ENCODE measurements around the gene CCDC13. TPM values are rescaled to one million over a fixed set of nuclear protein-coding genes. Genes with fewer than 3 reads are reported as not detected.

The CCDC13 gene
- polyA plus RNA-seq, 1 donor from 2014 or later, result 6.5 TPM

DNA sequence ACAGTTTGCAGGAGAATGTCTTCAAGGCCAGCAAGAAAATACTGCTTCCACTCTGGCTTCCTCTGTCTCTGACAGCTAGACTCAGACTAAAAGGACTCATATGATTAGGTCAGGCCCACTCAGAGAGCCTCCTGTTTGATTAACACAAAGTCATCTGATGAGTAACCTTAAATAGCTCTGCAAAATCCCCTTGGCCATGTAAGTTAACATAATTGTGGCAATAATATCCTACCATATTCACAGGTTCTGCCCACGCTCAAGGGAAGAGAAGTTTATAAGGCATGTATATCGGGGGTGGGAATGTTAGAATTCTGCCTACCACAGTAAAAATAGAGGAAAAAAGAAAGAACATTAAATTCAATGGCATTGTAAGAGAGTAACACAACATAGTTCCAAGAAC lies 49.8 kb downstream of the CCDC13 start:
- Histone ChIP-seq H3K27ac (ENCODE audit: low read length) (no peak overlapping the region), H3K4me2 (ENCODE audit: low read length) (no peak overlapping the region), H3K9me2 (ENCODE audit: insufficient read depth, low read length) (no peaks in the 10 kb centered on the region), H3K4me3 (ENCODE audit: low read length) (no peak overlapping the region), H3K9me3 (ENCODE audit: low read length) (no peaks in the 10 kb centered on the region), H3K27me3 (ENCODE audit: insufficient read depth, low read depth, low read length) (no peaks in the 10 kb centered on the region), H3F3A (ENCODE audit: insufficient read depth, low read length, poor library complexity, severe bottlenecking) (no peaks in the 10 kb centered on the region), H2AFZ (ENCODE audit: low read depth, low read length) (no peak overlapping the region), H3K79me2 (replicated peaks; ENCODE audit: insufficient read depth, low read length) (no peaks in the 10 kb centered on the region), H4K20me1 (ENCODE audit: insufficient read depth) (no peaks in the 10 kb centered on the region), H3K9ac (ENCODE audit: low read length) (no peak overlapping the region), H3K36me3 (ENCODE audit: insufficient read depth, low read length) (no peaks in the 10 kb centered on the region)
- TF ChIP-seq MXI1 (conservative IDR thresholded peaks at IDR 0.05; ENCODE audit: poor library complexity, severe bottlenecking) (no peak), TAF1 (IDR thresholded peaks at IDR 0.05; ENCODE audit: low read depth) (no peak), EP300 (conservative IDR thresholded peaks at IDR 0.05; ENCODE audit: poor library complexity, severe bottlenecking) (no peak), POLR2AphosphoS5 (IDR thresholded peaks at IDR 0.05) (no peak), RAD21 (conservative IDR thresholded peaks at IDR 0.05) (no peak), EZH2 (IDR thresholded peaks at IDR 0.05; ENCODE audit: borderline replicate concordance, insufficient read depth, low read length, poor library complexity, severe bottlenecking) (no peak), SMC3 (conservative IDR thresholded peaks at IDR 0.05; ENCODE audit: poor library complexity) (no peak)
- TF ChIP-seq, protein P1, sequence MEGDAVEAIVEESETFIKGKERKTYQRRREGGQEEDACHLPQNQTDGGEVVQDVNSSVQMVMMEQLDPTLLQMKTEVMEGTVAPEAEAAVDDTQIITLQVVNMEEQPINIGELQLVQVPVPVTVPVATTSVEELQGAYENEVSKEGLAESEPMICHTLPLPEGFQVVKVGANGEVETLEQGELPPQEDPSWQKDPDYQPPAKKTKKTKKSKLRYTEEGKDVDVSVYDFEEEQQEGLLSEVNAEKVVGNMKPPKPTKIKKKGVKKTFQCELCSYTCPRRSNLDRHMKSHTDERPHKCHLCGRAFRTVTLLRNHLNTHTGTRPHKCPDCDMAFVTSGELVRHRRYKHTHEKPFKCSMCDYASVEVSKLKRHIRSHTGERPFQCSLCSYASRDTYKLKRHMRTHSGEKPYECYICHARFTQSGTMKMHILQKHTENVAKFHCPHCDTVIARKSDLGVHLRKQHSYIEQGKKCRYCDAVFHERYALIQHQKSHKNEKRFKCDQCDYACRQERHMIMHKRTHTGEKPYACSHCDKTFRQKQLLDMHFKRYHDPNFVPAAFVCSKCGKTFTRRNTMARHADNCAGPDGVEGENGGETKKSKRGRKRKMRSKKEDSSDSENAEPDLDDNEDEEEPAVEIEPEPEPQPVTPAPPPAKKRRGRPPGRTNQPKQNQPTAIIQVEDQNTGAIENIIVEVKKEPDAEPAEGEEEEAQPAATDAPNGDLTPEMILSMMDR (IDR thresholded peaks at IDR 0.05; ENCODE audit: poor library complexity, severe bottlenecking), result no peak
- TF ChIP-seq, protein P2, sequence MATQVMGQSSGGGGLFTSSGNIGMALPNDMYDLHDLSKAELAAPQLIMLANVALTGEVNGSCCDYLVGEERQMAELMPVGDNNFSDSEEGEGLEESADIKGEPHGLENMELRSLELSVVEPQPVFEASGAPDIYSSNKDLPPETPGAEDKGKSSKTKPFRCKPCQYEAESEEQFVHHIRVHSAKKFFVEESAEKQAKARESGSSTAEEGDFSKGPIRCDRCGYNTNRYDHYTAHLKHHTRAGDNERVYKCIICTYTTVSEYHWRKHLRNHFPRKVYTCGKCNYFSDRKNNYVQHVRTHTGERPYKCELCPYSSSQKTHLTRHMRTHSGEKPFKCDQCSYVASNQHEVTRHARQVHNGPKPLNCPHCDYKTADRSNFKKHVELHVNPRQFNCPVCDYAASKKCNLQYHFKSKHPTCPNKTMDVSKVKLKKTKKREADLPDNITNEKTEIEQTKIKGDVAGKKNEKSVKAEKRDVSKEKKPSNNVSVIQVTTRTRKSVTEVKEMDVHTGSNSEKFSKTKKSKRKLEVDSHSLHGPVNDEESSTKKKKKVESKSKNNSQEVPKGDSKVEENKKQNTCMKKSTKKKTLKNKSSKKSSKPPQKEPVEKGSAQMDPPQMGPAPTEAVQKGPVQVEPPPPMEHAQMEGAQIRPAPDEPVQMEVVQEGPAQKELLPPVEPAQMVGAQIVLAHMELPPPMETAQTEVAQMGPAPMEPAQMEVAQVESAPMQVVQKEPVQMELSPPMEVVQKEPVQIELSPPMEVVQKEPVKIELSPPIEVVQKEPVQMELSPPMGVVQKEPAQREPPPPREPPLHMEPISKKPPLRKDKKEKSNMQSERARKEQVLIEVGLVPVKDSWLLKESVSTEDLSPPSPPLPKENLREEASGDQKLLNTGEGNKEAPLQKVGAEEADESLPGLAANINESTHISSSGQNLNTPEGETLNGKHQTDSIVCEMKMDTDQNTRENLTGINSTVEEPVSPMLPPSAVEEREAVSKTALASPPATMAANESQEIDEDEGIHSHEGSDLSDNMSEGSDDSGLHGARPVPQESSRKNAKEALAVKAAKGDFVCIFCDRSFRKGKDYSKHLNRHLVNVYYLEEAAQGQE (IDR thresholded peaks at IDR 0.05; ENCODE audit: borderline replicate concordance), result no peak

Small RNAs within 50 kb of the gene (small RNA-seq; reads per million reads assigned to genes)
- gene CCDC13, result 0.08 to 0.42 (median 0.20) reads per million in 3 experiments

Other genes with a start within 250 kb of the CCDC13 start
- 82.4 and 93.6 TPM in 2 replicates for gene SEC22C, start 191.3 kb downstream of the CCDC13 start, polyA plus RNA-seq
- gene SS18L2, start 182.4 kb downstream of the CCDC13 start, polyA plus RNA-seq, result 72.2 and 72.9 TPM in 2 replicates
- gene NKTR, start 172.6 kb downstream of the CCDC13 start, polyA plus RNA-seq, result 227 and 242 TPM in 2 replicates
- gene ZBTB47, start 119.6 kb downstream of the CCDC13 start, polyA plus RNA-seq, result 4.8 and 5.1 TPM in 2 replicates
- gene KLHL40, start 87.7 kb downstream of the CCDC13 start, polyA plus RNA-seq, result not detected in 2 replicates
- 0.60 TPM in 1 of 2 replicates, not detected in the other for gene HHATL, start 70.5 kb downstream of the CCDC13 start, polyA plus RNA-seq
- gene HIGD1A, start 31.2 kb upstream of the CCDC13 start, polyA plus RNA-seq, result 303 and 350 TPM in 2 replicates
- not detected in 2 replicates for gene ACKR2, start 36.2 kb upstream of the CCDC13 start, polyA plus RNA-seq
- gene CYP8B1, start 102.6 kb upstream of the CCDC13 start, polyA plus RNA-seq, result not detected in 2 replicates
- gene ZNF662, start 132.9 kb upstream of the CCDC13 start, polyA plus RNA-seq, result not detected in 2 replicates
- gene GASK1A, start 206.1 kb upstream of the CCDC13 start, polyA plus RNA-seq, result 1.6 TPM in 1 of 2 replicates, not detected in the other

Measured in neural cell (in vitro differentiated cells).